HG03342 (cell line): ENCODE measurements around the gene IRF2.

ENCODE experiments used
- ATAC-seq: cut with Tn5 transposase; IDR thresholded peaks from one replicate; pipeline ENCODE4 v1.9.1; 2021; ENCODE audit warnings: mild to moderate bottlenecking, moderate library complexity; ENCODE audit not compliant: unreplicated experiment

The IRF2 gene

GRCh38 chr4:184433258-184433892, 41.0 kb downstream of the IRF2 start:
- no peak for ATAC-seq

- ATAC-seq: no peak
Observed at GRCh38 chr4:184432127-184432922, 42.0 kb downstream of the IRF2 start.

GRCh38 chr4:184430163-184430562, 44.2 kb downstream of the IRF2 start:
- ATAC-seq: no peak

- ATAC-seq: no peak
Observed at GRCh38 chr4:184428787-184429186, 45.6 kb downstream of the IRF2 start.

GRCh38 chr4:184427687-184428086, 46.7 kb downstream of the IRF2 start:
- no peak for ATAC-seq

- no peak for ATAC-seq
Observed at GRCh38 chr4:184427093-184427492, 47.3 kb downstream of the IRF2 start.

GRCh38 chr4:184424993-184425758, 49.2 kb downstream of the IRF2 start:
- no peak for ATAC-seq

- no peak for ATAC-seq
Observed at GRCh38 chr4:184424279-184424678, 50.1 kb downstream of the IRF2 start.

- no peak for ATAC-seq
Observed at GRCh38 chr4:184423003-184423686, 51.2 kb downstream of the IRF2 start.

- ATAC-seq: no peak
Observed at GRCh38 chr4:184422378-184422777, 52.0 kb downstream of the IRF2 start.

GRCh38 chr4:184421533-184422155, 52.7 kb downstream of the IRF2 start:
- no peak for ATAC-seq

GRCh38 chr4:184420881-184421416, 53.4 kb downstream of the IRF2 start:
- ATAC-seq: peak; percentile 54

GRCh38 chr4:184420402-184420801, 53.9 kb downstream of the IRF2 start:
- no peak for ATAC-seq

GRCh38 chr4:184419976-184420375, 54.4 kb downstream of the IRF2 start:
- no peak for ATAC-seq

GRCh38 chr4:184417802-184418511, 56.4 kb downstream of the IRF2 start:
- peak; percentile 60 for ATAC-seq

- peak; percentile 54 for ATAC-seq
Observed at GRCh38 chr4:184416913-184417734, 57.2 kb downstream of the IRF2 start.

- ATAC-seq: no peak
Observed at GRCh38 chr4:184415071-184415470, 59.3 kb downstream of the IRF2 start.

GRCh38 chr4:184413261-184414046, 60.9 kb downstream of the IRF2 start:
- ATAC-seq: no peak
